Epithelial cell of esophagus (primary cell): ENCODE measurements around the gene MRPL39.
A peak's percentile ranks its signal among the peaks of the same experiment; 100 is the strongest.

Experiments
- DNase-seq: peaks from one replicate; pipeline ENCODE4 v3.0.0; 2010; ENCODE audit warnings: low read depth
- H3K4me3 ChIP-seq: 2 replicates; pipeline ENCODE4 v1.5.1; 2011; ENCODE audit warnings: mild to moderate bottlenecking, low read length, control low read depth
- CTCF ChIP-seq: IDR thresholded peaks from 2 replicates; pipeline ENCODE4 v1.5.1; 2011; ENCODE audit warnings: low read depth, mild to moderate bottlenecking, low read length, control low read depth, inconsistent platforms; ENCODE audit not compliant: insufficient read depth; ENCODE audit errors: missing control alignments

The MRPL39 gene

DNA sequence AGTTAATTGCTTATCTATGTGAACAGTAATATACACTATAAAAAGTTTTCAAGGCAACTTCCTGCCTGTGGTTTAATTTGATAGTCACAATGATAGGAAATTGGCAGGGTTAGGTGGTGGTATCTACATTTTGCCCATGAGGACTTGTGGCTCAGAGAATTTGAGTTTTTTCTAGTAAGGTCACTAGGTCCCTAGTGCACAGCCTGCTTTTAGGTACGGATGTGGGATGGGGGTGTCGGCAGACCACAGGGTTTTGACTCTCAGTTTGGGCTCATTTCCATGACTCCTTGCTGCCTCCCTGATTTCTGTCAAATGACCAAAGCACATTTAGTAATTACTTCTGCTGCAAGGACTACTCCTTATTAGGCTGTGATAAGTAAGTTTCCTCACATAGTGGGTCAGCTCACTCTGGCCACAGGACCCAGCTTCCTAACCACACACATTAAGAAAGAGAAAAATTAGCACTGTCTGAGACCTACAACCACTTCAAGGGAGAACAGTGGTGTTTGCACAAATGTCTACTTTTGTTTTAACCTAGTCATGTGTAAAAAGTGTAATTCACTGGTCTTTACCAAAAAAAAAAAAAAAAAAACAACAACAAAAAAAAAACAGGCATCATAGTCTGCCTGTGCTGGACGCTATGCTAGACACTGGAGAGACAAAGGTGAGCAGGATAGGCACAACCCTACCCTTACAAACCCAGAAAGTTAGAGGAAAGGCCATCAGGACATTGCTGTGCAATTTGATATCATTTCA lies 43.7 kb downstream of the MRPL39 start:
- no peak for DNase-seq
- no peak for TF ChIP-seq CTCF
- no peak overlapping the region for H3K4me3 ChIP-seq

DNA sequence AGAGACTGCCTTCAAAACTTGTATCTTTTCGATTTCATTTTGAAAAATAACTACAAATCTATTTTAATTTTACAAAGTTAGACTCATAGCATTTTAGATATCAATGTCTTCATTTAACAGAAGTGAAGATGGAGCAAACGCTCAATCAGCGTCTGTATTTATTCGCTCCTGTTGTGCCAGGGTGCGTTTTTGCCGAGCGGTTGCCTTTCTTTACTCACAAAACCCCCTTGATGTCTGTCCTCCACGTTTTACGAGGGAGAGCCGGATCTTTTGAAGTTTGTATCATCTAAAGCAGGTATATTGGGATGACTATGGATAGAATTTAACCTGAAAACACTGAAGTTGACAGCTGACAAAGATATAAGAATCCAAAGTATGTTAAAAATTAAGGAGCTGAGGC lies 44.6 kb downstream of the MRPL39 start:
- no peak for DNase-seq
- no peak for TF ChIP-seq CTCF
- peak overlapping the region; percentile 48 for H3K4me3 ChIP-seq

DNA sequence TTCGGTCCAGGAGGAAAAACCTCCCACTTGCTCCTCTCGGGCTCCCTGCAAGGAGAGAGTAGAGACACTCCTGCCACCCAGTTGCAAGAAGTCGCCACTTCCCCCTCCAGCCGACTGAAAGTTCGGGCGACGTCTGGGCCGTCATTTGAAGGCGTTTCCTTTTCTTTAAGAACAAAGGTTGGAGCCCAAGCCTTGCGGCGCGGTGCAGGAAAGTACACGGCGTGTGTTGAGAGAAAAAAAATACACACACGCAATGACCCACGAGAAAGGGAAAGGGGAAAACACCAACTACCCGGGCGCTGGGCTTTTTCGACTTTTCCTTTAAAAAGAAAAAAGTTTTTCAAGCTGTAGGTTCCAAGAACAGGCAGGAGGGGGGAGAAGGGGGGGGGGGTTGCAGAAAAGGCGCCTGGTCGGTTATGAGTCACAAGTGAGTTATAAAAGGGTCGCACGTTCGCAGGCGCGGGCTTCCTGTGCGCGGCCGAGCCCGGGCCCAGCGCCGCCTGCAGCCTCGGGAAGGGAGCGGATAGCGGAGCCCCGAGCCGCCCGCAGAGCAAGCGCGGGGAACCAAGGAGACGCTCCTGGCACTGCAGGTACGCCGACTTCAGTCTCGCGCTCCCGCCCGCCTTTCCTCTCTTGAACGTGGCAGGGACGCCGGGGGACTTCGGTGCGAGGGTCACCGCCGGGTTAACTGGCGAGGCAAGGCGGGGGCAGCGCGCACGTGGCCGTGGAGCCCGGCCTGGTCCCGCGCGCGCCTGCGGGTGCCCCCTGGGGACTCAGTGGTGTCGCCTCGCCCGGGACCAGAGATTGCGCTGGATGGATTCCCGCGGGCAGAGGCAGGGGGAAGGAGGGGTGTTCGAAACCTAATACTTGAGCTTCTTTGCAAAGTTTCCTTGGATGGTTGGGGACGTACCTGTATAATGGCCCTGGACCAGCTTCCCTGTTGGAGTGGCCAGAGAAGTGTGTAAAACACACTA lies 45.3 kb downstream of the MRPL39 start:
- peak; percentile 13 for TF ChIP-seq CTCF
- peak overlapping the region; percentile 48 for H3K4me3 ChIP-seq
- DNase-seq: peak; percentile 59

DNA sequence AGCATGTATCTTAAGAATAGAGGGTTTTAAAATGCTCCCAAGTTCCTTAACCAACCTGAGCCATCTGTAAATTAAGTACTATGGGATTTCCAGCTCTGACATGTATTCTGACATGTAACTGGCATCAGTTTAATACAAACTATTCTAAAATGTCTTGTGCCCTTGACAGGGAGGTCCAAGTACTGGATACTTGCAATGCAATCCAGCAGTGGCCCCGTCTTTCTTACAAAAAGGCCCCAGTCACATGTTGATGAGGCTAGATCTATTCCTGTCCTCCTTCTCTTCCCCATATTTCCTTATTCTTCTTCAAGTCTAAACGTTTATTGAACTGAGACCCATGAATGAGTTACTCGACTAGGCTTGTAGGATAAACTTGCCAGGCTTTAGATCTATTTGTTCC lies 46.4 kb downstream of the MRPL39 start:
- DNase-seq: no peak
- H3K4me3 ChIP-seq: no peak overlapping the region

DNA sequence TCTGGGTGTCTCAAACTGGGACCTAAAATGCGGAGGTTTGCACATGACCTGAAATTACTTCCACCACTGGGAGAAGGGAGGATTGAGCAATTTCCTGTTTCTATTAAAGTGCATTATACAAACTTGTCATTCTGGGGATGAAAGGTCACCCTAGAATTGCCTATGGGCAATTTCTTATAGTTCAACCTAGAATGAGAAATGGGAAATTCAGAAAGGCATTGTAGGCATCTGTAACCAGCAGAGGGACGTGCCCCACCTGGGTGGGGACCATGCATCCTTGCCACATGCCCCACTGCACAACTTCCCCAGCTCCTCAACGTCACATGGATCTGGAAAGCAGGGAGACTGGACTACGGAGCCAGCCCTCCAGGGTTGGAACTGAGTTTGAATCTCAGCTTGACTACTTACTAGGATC lies 47.0 kb downstream of the MRPL39 start:
- no peak overlapping the region for H3K4me3 ChIP-seq
- TF ChIP-seq CTCF: no peak
- no peak for DNase-seq

More for the DNA sequence above, 46.4 kb downstream of the MRPL39 start:
- no peak for TF ChIP-seq CTCF

GRCh38 chr21:25559746-25560145 lies 47.5 kb downstream of the MRPL39 start:
- TF ChIP-seq CTCF: no peak
- DNase-seq: no peak
- no peak overlapping the region for H3K4me3 ChIP-seq

DNA sequence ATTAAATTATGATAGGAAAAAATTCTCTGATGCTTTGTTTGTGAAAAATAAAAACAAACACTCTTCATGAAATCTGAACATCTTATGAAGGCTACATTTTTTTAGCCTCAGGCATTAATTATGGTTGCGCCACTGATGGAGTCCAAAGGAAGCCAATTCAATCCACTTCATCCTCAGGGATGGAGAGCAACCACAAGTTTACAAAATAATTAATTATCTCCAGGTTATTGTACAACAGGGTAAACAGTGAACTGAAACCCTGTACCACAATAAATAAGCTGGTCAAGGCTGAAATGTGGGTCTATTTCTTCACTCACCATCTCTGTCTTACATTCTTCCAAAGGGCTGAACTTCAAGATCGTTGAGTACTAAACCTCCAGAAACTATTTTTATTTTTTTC lies 49.2 kb downstream of the MRPL39 start:
- H3K4me3 ChIP-seq: no peak overlapping the region
- no peak for DNase-seq
- TF ChIP-seq CTCF: no peak
